ENCODE measurements around the gene E2F1.

DNA sequence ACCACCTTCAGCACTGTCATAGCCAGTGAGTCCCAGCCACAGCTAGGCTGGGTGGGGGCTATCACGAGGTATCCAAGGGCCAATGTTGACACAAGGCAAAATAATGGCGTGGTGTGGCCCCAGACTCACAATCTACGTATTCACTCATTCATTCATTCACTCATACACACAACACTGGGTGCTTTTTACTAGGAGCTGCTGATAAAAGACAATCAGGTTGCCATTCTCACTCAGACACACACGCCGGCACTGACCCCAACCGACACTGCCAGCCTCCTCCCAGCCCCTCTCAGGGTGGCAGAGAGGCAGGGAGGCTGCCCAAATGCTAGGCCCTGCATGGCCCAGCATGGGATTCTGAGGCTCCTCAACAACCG, 25.5 kb downstream of the E2F1 start:
- TF ChIP-seq, protein P1, sequence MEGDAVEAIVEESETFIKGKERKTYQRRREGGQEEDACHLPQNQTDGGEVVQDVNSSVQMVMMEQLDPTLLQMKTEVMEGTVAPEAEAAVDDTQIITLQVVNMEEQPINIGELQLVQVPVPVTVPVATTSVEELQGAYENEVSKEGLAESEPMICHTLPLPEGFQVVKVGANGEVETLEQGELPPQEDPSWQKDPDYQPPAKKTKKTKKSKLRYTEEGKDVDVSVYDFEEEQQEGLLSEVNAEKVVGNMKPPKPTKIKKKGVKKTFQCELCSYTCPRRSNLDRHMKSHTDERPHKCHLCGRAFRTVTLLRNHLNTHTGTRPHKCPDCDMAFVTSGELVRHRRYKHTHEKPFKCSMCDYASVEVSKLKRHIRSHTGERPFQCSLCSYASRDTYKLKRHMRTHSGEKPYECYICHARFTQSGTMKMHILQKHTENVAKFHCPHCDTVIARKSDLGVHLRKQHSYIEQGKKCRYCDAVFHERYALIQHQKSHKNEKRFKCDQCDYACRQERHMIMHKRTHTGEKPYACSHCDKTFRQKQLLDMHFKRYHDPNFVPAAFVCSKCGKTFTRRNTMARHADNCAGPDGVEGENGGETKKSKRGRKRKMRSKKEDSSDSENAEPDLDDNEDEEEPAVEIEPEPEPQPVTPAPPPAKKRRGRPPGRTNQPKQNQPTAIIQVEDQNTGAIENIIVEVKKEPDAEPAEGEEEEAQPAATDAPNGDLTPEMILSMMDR (IDR thresholded peaks at IDR 0.05; ENCODE audit: low read depth, low read length, poor library complexity, severe bottlenecking), result no peak
- TF ChIP-seq EZH2phosphoT487 (IDR thresholded peaks at IDR 0.05; ENCODE audit: borderline replicate concordance, low read length), result no peak

Measured in DOHH2 (cell line).